SK-N-MC (cell line): ENCODE data around the gene APP.

Source experiments
- DNase-seq: peaks from one replicate; pipeline ENCODE4 v3.0.0-alpha.2; 2011; ENCODE audit warnings: low read depth, low spot score
- H3K27ac ChIP-seq: fragments of 200-600 bp; sonication (generic); 2 replicates; pipeline ENCODE4 v1.5.1; 2016; ENCODE audit warnings: mixed run types
- H3K36me3 ChIP-seq: fragments of 200-600 bp; sonication (generic); 2 replicates; pipeline ENCODE4 v1.6.1; 2017; ENCODE audit warnings: antibody characterized with exemption, low read length, mixed read lengths; ENCODE audit not compliant: insufficient read depth
- H3K4me3 ChIP-seq: fragments of 200-600 bp; sonication (generic); 2 replicates; pipeline ENCODE4 v1.5.1; 2016
- H3K9ac ChIP-seq: fragments of 200-600 bp; sonication (generic); 2 replicates; pipeline ENCODE4 v1.8.0; 2017; ENCODE audit warnings: mixed run types, mixed read lengths; ENCODE audit not compliant: insufficient read length
- H3K9me3 ChIP-seq: fragments of 200-600 bp; sonication (generic); 2 replicates; pipeline ENCODE4 v1.6.1; 2017; ENCODE audit warnings: low read depth, mild to moderate bottlenecking, antibody characterized with exemption, low read length, moderate library complexity, mixed read lengths
- EZH2 ChIP-seq: fragments of 200-600 bp; sonication (generic); IDR thresholded peaks from one replicate; pipeline ENCODE4 v1.6.1; 2017; ENCODE audit warnings: antibody characterized with exemption
- FOXP2 ChIP-seq: optimal IDR thresholded peaks from 2 replicates; pipeline ENCODE3; 2011; ENCODE audit warnings: mild to moderate bottlenecking, moderate library complexity; ENCODE audit not compliant: insufficient read depth; ENCODE audit errors: extremely low read length, control extremely low read depth
- POLR2AphosphoS5 ChIP-seq: IDR thresholded peaks from 2 replicates; pipeline ENCODE4 v1.6.1; 2012; ENCODE audit warnings: mild to moderate bottlenecking, low read depth, low read length, borderline replicate concordance

Gene APP

DNA sequence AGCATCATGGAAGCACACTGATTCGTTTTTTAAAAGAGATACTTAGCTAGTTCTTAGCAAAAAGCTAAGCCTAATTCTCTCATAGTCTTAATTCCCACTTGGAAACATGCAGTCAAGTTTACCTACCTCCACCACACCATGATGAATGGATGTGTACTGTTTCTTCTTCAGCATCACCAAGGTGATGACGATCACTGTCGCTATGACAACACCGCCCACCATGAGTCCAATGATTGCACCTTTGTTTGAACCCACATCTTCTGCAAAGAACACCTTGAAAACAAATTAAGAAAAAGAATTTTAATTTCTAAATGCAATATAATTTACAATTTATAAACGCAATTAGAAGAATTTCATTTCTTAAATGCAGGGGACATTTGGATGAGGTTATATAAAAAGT is 279.0 kb downstream of the APP start:
- H3K9me3 ChIP-seq = no peaks in the 10 kb centered on the region
- peaks cover 91% of the 10 kb centered on the region for H3K36me3 ChIP-seq
- TF ChIP-seq EZH2 = no peak
- TF ChIP-seq FOXP2 = no peak
- no peak for TF ChIP-seq POLR2AphosphoS5
- no peak overlapping the region for H3K9ac ChIP-seq
- H3K27ac ChIP-seq = no peak overlapping the region
- H3K4me3 ChIP-seq = no peak overlapping the region
- DNase-seq = no peak

DNA sequence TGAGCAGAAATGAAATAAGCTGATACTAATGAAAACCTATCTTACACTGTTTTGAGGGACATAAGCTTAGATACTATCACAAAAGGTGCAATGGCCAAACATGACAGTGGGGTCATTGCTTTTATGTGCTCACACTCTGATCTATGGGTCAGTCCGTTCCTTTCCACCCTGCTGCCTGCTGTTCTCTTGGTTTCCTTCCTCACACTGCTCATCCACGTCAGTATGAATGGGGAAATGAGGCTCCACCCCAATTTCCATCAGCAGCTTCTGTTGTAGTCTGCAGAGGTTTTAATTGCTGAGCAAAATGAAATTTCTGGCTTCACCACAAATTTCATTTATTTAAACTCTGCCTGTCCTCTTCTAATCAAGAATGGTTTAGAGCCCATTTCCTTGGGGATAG is 280.6 kb downstream of the APP start:
- H3K9ac ChIP-seq = no peak overlapping the region
- no peak for DNase-seq
- no peak overlapping the region for H3K27ac ChIP-seq
- peaks cover 92% of the 10 kb centered on the region for H3K36me3 ChIP-seq
- H3K9me3 ChIP-seq = no peaks in the 10 kb centered on the region
- H3K4me3 ChIP-seq = no peak overlapping the region
- TF ChIP-seq POLR2AphosphoS5 (no peak), FOXP2 (no peak), EZH2 (no peak)

DNA sequence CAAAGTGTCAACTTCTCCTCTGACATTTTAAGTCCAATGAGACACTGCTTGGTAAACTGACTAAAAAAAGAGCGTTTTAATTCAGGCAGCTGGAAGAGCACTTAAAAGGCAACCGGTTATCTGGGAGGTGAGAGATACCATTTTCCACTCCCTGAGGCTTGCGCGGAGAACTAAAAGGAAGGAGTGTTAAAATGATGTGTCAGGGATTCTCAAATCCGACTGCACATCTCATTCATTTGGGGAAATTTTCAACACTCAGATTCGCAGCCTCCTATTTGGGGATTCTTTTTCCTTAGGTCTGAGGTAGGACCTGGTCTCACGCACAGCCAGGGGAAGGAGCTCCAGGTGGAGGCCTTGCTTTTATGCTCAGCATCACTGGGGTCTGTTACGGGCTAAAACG is 281.9 kb downstream of the APP start:
- H3K27ac ChIP-seq = no peak overlapping the region
- no peak for DNase-seq
- no peaks in the 10 kb centered on the region for H3K9me3 ChIP-seq
- H3K4me3 ChIP-seq = no peak overlapping the region
- H3K9ac ChIP-seq = no peak overlapping the region
- peaks cover 92% of the 10 kb centered on the region for H3K36me3 ChIP-seq
- no peak for TF ChIP-seq EZH2
- no peak for TF ChIP-seq POLR2AphosphoS5
- no peak for TF ChIP-seq FOXP2

DNA sequence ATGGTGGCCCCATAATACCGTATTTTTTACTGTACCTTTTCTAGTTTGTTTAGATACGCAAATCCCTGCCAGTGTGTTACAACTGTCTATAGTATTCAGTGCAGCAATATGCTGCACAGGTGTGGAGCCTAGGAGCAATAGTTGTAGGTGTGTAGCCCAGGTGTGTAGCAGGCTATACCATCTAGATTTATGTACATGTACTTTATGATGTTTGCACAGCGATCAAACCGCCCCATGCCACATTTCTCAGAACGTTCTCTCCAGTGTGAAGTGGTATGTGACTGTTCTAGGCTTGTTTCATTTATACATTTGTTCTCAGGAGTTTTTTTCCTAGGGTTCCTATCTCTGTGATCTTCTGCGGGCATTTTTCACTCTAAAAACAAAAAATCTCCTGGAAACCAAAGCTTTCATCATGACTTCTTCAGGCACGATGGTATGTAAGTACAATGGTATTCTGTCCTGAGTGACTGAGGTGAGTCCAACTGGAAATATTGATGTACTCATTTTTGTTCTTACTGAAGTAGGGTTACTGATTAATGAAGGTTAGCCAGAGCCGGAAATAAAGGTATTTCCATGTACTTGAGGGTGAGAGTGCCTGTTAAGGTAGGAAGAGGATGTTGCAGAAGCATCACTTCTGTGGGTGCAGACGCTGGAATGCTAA is 282.8 kb downstream of the APP start:
- Histone ChIP-seq H3K36me3 (peaks cover 92% of the 10 kb centered on the region), H3K9ac (no peak overlapping the region), H3K27ac (no peak overlapping the region), H3K4me3 (no peak overlapping the region), H3K9me3 (no peaks in the 10 kb centered on the region)
- TF ChIP-seq EZH2 (no peak), POLR2AphosphoS5 (no peak), FOXP2 (no peak)
- no peak for DNase-seq

DNA sequence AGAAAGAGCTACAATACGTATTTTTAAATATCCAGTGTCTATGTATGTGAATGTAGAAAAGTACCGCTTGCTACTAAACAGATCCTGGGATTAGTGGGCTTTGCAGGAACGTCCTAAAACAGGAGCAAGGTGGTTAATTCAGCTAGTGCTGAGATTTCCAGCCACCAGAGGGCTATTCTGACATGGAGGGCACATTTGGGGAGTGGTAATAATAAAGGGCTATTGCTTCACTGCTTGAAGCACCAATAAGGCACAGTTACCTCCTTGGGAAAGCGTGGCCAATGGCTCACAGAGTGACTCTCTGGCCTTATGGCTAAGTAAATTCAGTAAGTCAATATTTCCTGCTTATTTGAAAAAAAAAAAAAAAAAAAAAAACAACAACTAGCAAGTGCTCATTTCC is 283.4 kb downstream of the APP start:
- Histone ChIP-seq H3K27ac (no peak overlapping the region), H3K36me3 (peaks cover 92% of the 10 kb centered on the region), H3K4me3 (no peak overlapping the region), H3K9me3 (no peaks in the 10 kb centered on the region), H3K9ac (no peak overlapping the region)
- DNase-seq = no peak
- TF ChIP-seq FOXP2 = no peak

DNA sequence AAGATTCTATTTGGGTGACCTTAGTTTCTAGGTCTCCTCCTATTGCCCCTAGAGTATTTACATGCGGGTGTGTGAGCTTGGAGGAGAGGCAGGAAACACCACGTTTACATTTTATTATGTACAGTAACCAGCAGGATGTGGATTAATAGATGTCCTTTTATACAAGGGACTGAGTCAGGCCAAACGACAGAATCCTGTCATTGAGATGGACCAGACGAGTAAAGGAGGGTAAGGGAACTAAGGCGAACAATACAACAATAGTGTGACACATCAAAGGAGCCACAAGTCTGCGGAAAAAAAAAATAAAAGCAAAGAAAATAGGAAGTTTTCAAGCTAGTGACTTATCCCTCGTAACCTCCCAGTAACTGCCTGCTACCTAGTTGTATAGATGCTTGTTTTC is 284.7 kb downstream of the APP start:
- H3K9ac ChIP-seq = no peak overlapping the region
- no peak overlapping the region for H3K27ac ChIP-seq
- peaks cover 92% of the 10 kb centered on the region for H3K36me3 ChIP-seq
- no peak for DNase-seq
- no peak overlapping the region for H3K4me3 ChIP-seq
- no peaks in the 10 kb centered on the region for H3K9me3 ChIP-seq
- TF ChIP-seq POLR2AphosphoS5 (no peak), EZH2 (no peak), FOXP2 (no peak)

DNA sequence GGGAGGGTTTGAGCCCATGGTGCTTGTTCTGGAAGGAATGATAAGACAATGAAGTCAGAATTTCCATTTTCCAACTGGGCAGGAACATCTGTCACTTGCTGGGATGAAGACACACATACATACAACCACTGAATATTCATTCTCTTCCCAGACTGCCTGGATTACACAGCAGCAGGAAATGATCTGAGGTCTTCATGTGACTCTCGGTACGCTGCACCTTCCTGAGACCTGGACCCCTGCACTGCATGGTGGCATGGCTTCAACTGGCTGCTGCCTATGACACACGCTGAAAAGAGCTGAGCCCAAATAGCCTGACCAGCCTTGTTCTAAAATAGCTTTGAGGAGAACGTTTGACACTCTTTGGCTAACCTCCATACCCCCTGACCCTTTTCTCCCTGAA is 285.2 kb downstream of the APP start:
- H3K9ac ChIP-seq = no peak overlapping the region
- no peaks in the 10 kb centered on the region for H3K9me3 ChIP-seq
- H3K27ac ChIP-seq = no peak overlapping the region
- peaks cover 91% of the 10 kb centered on the region for H3K36me3 ChIP-seq
- TF ChIP-seq FOXP2 = no peak
- TF ChIP-seq POLR2AphosphoS5 = no peak
- TF ChIP-seq EZH2 = no peak
- no peak for DNase-seq
- no peak overlapping the region for H3K4me3 ChIP-seq

DNA sequence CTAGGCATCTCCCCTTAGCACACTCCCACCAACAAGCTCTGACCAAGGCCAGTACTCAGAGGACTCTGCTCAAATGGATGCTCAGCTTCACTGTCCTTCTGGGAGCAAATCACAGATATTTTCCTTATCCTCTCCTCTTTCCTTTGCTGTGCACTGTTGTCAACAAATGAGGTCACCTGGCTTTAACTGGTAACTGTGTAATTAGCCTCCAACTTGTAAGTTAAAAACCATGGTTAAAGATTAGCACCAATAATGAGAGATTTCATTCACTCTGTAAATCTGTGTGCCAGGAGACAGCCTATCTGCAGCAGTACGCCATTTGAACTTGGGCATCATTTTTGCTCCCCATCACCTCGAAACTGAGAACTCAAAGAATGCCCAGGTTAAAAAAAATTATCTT is 286.3 kb downstream of the APP start:
- no peak for DNase-seq
- no peak overlapping the region for H3K4me3 ChIP-seq
- TF ChIP-seq EZH2 (no peak), POLR2AphosphoS5 (no peak), FOXP2 (no peak)
- peaks cover 89% of the 10 kb centered on the region for H3K36me3 ChIP-seq
- H3K9ac ChIP-seq = no peak overlapping the region
- H3K9me3 ChIP-seq = no peaks in the 10 kb centered on the region
- H3K27ac ChIP-seq = no peak overlapping the region
